CD4-positive, alpha-beta T cell treated with Interleukin-12 subunit alpha and Interleukin-12 subunit beta, for 1 hour (primary cell): ENCODE data around the gene TPSD1.
"Not testable (repeated sequence)": the region's sequence is repeated elsewhere in the genome, so short reads cannot be mapped to it uniquely, and the experiment has no call there.

ENCODE experiments used
- DNase-seq: peaks from one replicate; pipeline ENCODE4 v3.0.0-alpha.2; 2020

Gene TPSD1

GRCh38 chr16:1221628-1222552 is 34.0 kb upstream of the TPSD1 start:
- no peak for DNase-seq

GRCh38 chr16:1222553-1223354 is 33.1 kb upstream of the TPSD1 start:
- DNase-seq, result no peak

- DNase-seq, result no peak
Measured at GRCh38 chr16:1223355-1224214, 32.3 kb upstream of the TPSD1 start.

DNA sequence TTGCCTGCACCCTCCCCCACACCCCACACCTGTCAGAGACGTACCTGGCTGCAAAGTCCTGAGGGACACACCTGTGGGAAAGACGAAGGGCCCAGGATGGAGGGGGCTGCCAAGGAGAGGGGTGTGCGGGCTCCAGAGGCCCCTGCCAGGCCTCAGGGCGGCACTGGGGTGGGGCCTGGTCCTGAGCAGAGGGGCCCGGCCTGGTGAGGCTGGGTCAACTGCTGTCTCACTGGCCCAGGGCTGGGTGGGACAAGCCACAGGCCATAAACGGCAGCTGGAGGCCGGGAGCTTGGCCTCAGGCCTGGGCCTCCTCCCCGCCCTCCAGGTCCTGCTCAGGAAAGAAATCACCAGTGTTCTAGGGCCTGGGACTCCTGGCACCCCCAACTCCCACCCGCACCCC is 31.3 kb upstream of the TPSD1 start:
- no peak for DNase-seq

DNA sequence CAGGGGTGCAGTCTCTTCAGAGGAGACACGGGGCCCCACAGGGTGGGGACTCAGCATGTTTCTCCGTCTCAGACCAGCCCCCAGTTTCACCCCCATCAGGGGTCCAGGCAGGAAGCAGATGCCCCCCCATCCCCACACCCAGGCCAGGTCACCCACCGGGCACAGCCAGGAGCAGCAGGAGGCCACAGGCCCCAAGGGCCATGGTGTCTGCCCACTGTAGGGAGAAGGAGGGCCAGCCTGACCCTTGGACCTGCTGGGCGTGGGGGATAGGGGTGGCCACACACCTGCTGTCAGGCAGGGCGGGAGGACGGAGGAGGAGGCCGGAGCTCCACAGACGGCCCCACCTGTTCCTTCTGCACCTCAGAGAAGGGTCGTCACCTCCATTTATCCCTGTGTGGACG is 30.8 kb upstream of the TPSD1 start, which contains the start of gene TPSG1:
Gene TPSG1, minus strand, starts transcription at position 218 of the 401 bp plus-strand sequence. Its CDS starts 16 bp downstream, at position 202.
- DNase-seq, result no peak

GRCh38 chr16:1225728-1226311 is 30.0 kb upstream of the TPSD1 start:
- not testable (repeated sequence) for DNase-seq

GRCh38 chr16:1226692-1227091 is 29.2 kb upstream of the TPSD1 start:
- DNase-seq, result not testable (repeated sequence)

GRCh38 chr16:1228227-1228626 is 27.6 kb upstream of the TPSD1 start:
- not testable (repeated sequence) for DNase-seq

GRCh38 chr16:1229476-1229875 is 26.4 kb upstream of the TPSD1 start:
- not testable (repeated sequence) for DNase-seq

GRCh38 chr16:1230084-1230470 is 25.8 kb upstream of the TPSD1 start, which contains the start of gene TPSB2:
TSS of gene TPSB2 (minus strand) at chr16:1230184. CDS start at chr16:1229951, 233 bp downstream.
- DNase-seq, result not testable (repeated sequence)

DNA sequence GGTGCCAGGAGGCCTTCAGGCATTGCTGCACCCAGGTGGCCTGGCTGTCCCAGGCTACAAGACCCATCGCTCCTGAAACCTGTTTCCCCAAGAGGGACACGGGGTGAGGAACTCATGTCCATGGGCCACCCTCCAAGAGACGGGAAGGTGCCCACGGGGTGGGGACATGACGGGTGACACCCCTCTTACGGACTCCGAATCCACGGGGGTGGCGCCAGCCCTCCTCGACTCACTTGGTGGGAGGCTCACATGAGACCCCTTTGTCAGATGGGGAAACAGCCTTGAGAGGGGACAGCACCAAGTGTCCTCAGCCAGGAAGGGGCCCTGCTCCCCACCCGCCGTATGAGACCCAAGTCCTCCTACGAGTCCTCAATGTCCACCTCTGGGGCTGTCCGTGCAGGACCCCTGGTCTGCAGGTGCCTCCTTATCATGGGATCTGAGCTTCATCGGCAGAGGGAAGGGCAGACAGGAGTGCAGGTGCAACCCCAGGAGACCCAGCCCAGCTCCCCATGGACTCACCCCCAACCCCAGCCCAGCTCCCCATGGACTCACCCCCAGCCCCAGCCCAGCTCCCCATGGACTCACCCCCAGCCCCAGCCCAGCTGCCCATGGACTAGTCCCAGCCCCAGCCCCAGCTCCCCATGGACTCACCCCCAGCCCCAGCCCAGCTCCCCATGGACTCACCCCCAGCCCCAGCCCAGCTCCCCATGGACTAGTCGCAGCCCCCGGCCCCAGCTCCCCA is 25.2 kb upstream of the TPSD1 start:
- not testable (repeated sequence) for DNase-seq

- not testable (repeated sequence) for DNase-seq
Measured at GRCh38 chr16:1231301-1231700, 24.6 kb upstream of the TPSD1 start.

DNA sequence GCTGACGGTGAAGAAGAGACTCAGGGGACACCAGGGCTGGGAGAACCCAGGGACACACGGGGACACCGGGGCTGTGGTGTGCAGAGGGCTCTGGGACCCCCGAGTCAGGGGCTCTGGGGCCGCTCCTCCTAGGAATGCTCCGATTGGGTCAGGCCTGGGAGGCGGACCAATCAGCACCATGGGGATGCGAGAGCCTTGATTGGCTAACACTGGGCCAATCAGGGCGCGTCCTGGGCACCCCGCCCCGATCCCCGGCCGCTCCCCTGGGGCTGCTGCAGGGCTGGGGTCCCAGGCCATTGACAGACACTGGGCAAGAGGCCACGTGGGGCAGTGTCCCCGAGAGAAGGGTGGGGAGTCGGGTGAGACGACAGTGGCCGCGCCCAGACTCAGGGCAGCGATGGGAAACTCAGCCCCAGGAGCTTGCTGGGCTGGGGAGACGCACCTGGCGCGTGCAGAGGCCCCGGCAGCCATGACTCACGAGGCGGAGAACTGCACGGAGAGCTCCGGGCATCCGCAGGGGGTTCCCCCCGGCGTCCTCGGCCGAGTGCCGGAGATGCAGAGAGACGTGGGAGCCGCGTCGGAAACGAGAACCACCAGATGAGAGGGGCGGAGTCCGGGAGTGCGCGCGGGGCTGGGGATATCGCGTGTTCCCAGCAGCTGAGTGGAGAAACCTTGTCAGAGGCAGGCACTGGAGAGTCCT is 23.7 kb upstream of the TPSD1 start:
- DNase-seq, result not testable (repeated sequence)

DNA sequence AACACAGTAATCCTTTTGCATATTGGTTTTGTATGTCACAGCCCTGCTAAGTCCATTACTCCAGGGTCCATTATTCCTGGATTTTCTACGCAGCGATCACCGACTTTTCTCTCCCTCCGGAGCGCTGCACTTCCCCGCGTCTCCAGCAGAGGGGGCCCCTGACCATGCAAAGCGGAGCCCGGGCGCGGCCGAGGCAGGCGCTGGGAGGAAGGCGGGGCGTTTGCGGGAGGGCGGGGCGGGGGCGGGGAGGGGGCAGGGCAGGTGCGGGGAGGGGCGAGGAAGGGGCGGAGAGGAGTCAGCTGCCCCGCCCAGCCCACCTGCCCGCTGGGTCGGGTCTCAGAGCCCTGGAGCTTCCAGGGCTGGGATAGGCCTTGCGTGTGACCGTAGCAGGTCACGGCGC is 19.2 kb upstream of the TPSD1 start:
- DNase-seq, result not testable (repeated sequence)

DNA sequence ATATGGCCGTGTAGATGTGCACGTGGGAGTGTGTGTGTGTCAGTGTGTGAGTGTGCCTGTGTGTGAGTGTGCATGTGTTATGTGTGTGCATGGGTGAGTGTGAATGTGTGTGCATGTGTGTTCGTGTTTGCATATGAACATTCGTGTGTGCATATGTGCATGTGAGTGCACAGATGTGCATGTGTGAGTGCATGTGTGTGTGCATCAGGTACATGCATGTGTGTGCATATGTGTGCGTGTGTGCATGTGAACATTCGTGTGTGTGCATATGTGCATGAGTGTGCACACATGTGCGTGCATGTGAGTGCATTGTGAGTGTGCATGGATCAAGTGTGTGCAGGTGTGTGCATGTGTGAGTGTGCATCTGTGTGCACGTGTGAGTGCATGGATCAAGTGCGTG is 17.9 kb upstream of the TPSD1 start:
- DNase-seq, result no peak

DNA sequence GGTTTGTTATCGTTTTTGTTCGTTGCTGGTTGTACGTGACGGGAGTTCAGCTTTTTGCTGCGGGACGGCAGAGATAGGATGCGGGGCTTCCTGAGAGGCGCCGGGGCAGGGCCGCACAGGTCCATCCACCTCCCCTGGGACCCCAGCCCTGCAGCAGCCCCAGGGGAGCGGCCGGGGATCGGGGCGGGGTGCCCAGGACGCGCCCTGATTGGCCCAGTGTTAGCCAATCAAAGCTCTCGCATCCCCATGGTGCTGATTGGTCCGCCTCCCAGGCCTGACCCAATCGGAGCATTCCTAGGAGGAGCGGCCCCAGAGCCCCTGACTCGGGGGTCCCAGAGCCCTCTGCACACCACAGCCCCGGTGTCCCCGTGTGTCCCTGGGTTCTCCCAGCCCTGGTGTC is 17.0 kb upstream of the TPSD1 start:
- DNase-seq, result not testable (repeated sequence)

GRCh38 chr16:1239575-1239974 is 16.3 kb upstream of the TPSD1 start:
- not testable (repeated sequence) for DNase-seq

DNA sequence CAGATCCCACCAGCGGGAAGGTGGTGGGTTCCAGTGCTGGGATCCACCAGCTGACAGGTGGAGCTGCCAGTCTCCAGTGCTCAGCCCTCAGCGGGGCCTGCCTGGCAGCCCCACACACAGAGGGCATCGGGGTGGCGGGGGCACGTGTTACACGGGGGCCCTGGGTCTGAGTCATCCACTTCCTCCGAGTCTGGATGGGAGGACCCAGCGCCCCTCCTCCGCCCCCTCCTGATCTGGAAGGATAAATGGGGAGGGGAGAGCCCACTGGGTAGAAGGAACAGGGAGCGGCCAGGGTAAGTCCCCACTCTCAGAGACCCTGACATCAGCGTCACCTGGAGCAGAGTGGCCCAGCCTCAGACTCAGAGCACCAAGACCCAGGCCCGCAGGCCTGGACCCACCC is 15.4 kb upstream of the TPSD1 start, which contains the start of gene TPSAB1:
Gene TPSAB1, plus strand, starts transcription at position 270 of the 400 bp plus-strand sequence. CDS start 234 bp downstream, outside the sequence.
- not testable (repeated sequence) for DNase-seq

GRCh38 chr16:1241081-1241480 is 14.8 kb upstream of the TPSD1 start:
- not testable (repeated sequence) for DNase-seq

DNA sequence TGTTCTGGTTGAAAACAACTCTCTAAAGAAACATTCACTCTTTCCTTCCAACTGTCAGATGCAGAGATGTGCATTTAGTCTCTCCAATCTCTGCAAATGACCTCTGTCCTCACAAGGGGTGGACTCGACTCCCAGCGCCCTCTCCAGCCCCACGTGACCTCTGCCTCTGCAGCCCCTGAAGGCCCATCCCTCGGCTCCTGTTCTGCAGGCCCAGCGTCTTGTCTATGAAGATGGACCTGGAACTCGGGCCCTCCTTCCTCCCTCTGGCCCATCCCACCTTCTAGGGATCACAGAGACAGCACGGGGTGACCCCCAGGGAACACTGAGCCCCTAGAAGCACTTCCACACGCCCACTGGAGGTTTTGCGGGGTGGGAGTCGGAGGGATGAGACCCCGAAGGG is 12.5 kb upstream of the TPSD1 start:
- DNase-seq, result not testable (repeated sequence)
